Breast epithelium (tissue), 3 donors: ENCODE results near the gene UST.

Source experiments
- POLR2A ChIP-seq: fragments of 450-650 bp; IDR thresholded peaks from one replicate; pipeline ENCODE4 v1.6.1; 2016; ENCODE audit warnings: antibody characterized with exemption, mild to moderate bottlenecking, moderate library complexity
- TF ChIP-seq, protein P1 (sequence below), 3 donors: fragments of 450-650 bp; IDR thresholded peaks; one replicate each; pipeline ENCODE4 v1.5.1; 2016 to 2017; ENCODE audit warnings: antibody characterized with exemption in 3 of 3, mild to moderate bottlenecking in 3 of 3, moderate library complexity in 3 of 3

- TF ChIP-seq, protein P1, sequence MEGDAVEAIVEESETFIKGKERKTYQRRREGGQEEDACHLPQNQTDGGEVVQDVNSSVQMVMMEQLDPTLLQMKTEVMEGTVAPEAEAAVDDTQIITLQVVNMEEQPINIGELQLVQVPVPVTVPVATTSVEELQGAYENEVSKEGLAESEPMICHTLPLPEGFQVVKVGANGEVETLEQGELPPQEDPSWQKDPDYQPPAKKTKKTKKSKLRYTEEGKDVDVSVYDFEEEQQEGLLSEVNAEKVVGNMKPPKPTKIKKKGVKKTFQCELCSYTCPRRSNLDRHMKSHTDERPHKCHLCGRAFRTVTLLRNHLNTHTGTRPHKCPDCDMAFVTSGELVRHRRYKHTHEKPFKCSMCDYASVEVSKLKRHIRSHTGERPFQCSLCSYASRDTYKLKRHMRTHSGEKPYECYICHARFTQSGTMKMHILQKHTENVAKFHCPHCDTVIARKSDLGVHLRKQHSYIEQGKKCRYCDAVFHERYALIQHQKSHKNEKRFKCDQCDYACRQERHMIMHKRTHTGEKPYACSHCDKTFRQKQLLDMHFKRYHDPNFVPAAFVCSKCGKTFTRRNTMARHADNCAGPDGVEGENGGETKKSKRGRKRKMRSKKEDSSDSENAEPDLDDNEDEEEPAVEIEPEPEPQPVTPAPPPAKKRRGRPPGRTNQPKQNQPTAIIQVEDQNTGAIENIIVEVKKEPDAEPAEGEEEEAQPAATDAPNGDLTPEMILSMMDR (IDR thresholded peaks at IDR 0.05), result no peak
- no peak for TF ChIP-seq POLR2A
These were observed 904 bp upstream of the UST start for GRCh38 chr6:148745926-148746325.
